CD14-positive monocyte (primary cell): Measurements from ENCODE around the gene NELFA. TPM values are rescaled to one million over a fixed set of nuclear protein-coding genes. Genes with fewer than 3 reads are reported as not detected.
A peak's percentile ranks its signal among the peaks of the same experiment; 100 is the strongest.
"Not testable (repeated sequence)": the region's sequence is repeated elsewhere in the genome, so short reads cannot be mapped to it uniquely, and the experiment has no call there.

ENCODE experiments used
- DNase-seq, 3 donors: peaks; one replicate each; pipeline ENCODE4 v3.0.0-alpha.2; 2011 to 2022
- H2AFZ ChIP-seq: 2 replicates; pipeline ENCODE4 v1.6.0; 2012; ENCODE audit warnings: mild to moderate bottlenecking, low read depth, low read length, inconsistent platforms; ENCODE audit not compliant: insufficient read depth, poor library complexity, severe bottlenecking
- H3K27ac ChIP-seq, 2 donors: 1 replicate in 1 of 2; 2 replicates in 1 of 2; pipeline ENCODE4 v1.5.1; 2012 to 2013; ENCODE audit warnings: low read length in 2 of 2, control low read depth in 1 of 2, inconsistent platforms in 1 of 2, low read depth in 1 of 2, mild to moderate bottlenecking in 1 of 2
- H3K27me3 ChIP-seq, 2 donors: one replicate each; pipeline versions ENCODE4 v1.6.0 to v1.6.1; 2011 to 2013; ENCODE audit warnings: low read length in 2 of 2; ENCODE audit not compliant: control insufficient read depth in 2 of 2, insufficient read depth in 2 of 2
- H3K36me3 ChIP-seq, 2 donors: replicated peaks in 1 of 2; 1 replicate in 1 of 2; 2 replicates in 1 of 2; pipeline versions ENCODE4 v1.5.1 to v1.6.1; 2012 to 2013; ENCODE audit warnings: low read length in 2 of 2, control low read depth in 1 of 2, inconsistent platforms in 1 of 2, mild to moderate bottlenecking in 1 of 2; ENCODE audit not compliant: insufficient read depth in 2 of 2, control insufficient read depth in 1 of 2
- H3K4me1 ChIP-seq, 2 donors: 1 replicate in 1 of 2; 2 replicates in 1 of 2; pipeline versions ENCODE4 v1.5.1 to v1.6.1; 2012 to 2013; ENCODE audit warnings: low read length in 2 of 2, control low read depth in 1 of 2, inconsistent platforms in 1 of 2, mild to moderate bottlenecking in 1 of 2, moderate library complexity in 1 of 2; ENCODE audit not compliant: insufficient read depth in 2 of 2, control insufficient read depth in 1 of 2
- H3K4me2 ChIP-seq: replicated peaks from 2 replicates; pipeline ENCODE3; 2012; ENCODE audit warnings: low read length, moderate library complexity, mild to moderate bottlenecking; ENCODE audit not compliant: poor library complexity, severe bottlenecking; ENCODE audit errors: extremely low read depth
- H3K4me3 ChIP-seq, 3 experiments: fragments of 200-600 bp in 1 of 3; sonication (generic) in 1 of 3; replicated peaks in 1 of 3; 1 replicate in 2 of 3; 2 replicates in 1 of 3; pipeline ENCODE4 v1.5.1; 2011 to 2013; ENCODE audit warnings: low read length in 3 of 3, mild to moderate bottlenecking in 3 of 3, control low read depth in 2 of 3, low read depth in 2 of 3, inconsistent platforms in 1 of 3, moderate library complexity in 1 of 3
- H3K79me2 ChIP-seq: 2 replicates; pipeline ENCODE4 v1.6.0; 2012; ENCODE audit warnings: mild to moderate bottlenecking, control low read depth, inconsistent platforms, low read length, moderate library complexity; ENCODE audit not compliant: insufficient read depth
- H3K9ac ChIP-seq: 2 replicates; pipeline ENCODE4 v1.6.0; 2017; ENCODE audit warnings: low read length, mild to moderate bottlenecking; ENCODE audit not compliant: insufficient read depth, poor library complexity, severe bottlenecking
- H3K9me3 ChIP-seq, 2 donors: replicated peaks in 1 of 2; 1 replicate in 1 of 2; 2 replicates in 1 of 2; pipeline versions ENCODE4 v1.5.1 to v1.6.1; 2012 to 2013; ENCODE audit warnings: low read length in 2 of 2, control low read depth in 1 of 2; ENCODE audit not compliant: control insufficient read depth in 1 of 2, insufficient read depth in 1 of 2
- H4K20me1 ChIP-seq: 2 replicates; pipeline ENCODE4 v1.6.0; 2012; ENCODE audit warnings: mild to moderate bottlenecking, low read length, control low read depth, moderate library complexity; ENCODE audit not compliant: insufficient read depth
- H3K27ac Mint-ChIP-seq, 7 donors: one replicate each; pipeline ENCODE4 v1.8.0; 2020; ENCODE audit warnings: mild to moderate bottlenecking in 7 of 7, mixed read lengths in 7 of 7, moderate library complexity in 6 of 7, inconsistent platforms in 2 of 7
- H3K27me3 Mint-ChIP-seq, 3 donors: one replicate each; pipeline ENCODE4 v1.8.0; 2021 to 2022; ENCODE audit warnings: low read depth in 3 of 3, mild to moderate bottlenecking in 3 of 3, mixed read lengths in 3 of 3, moderate library complexity in 3 of 3, inconsistent platforms in 1 of 3
- H3K36me3 Mint-ChIP-seq, 2 donors: one replicate each; pipeline ENCODE4 v1.8.0; 2020; ENCODE audit warnings: mixed read lengths in 2 of 2, inconsistent platforms in 1 of 2, mild to moderate bottlenecking in 1 of 2
- H3K4me1 Mint-ChIP-seq: one replicate; pipeline ENCODE4 v1.8.0; 2020; ENCODE audit warnings: mild to moderate bottlenecking, mixed read lengths
- H3K4me3 Mint-ChIP-seq, 2 donors: one replicate each; pipeline ENCODE4 v1.8.0; 2020; ENCODE audit warnings: mild to moderate bottlenecking in 2 of 2, mixed read lengths in 2 of 2, moderate library complexity in 1 of 2
- H3K9me3 Mint-ChIP-seq, 7 donors: one replicate each; pipeline ENCODE4 v1.8.0; 2020 to 2022; ENCODE audit warnings: mixed read lengths in 7 of 7, mild to moderate bottlenecking in 6 of 7, moderate library complexity in 6 of 7, inconsistent platforms in 2 of 7
- WGBS: methylation state at CpG from one replicate; pipeline ENCODE4 v1.1.5; 2013; ENCODE audit warnings: missing lambda C conversion rate; ENCODE audit not compliant: insufficient coverage; 5-methylcytosine and 5-hydroxymethylcytosine counted together
- intact Hi-C, 2 donors: fragments of 100-400 bp; cut with micrococcal nuclease; formaldehyde crosslinking; loops; one replicate each; pipeline versions ENCODE4 v1.15.0 to v1.15.1; 2023
- polyA plus RNA-seq, 3 donors: library from polyadenylated mRNA; depleted of rRNA in 1 of 3; unstranded in 2 of 3; stranded (reverse) in 1 of 3; fragments of 300-500 nt in 2 of 3; fragments of >200 nt in 1 of 3; fragmentation: Illumina TruSeq in 2 of 3; gene quantifications; 1 replicate in 2 of 3; 2 replicates in 1 of 3; pipeline ENCODE4 v1.2.3, GENCODE V29; 2012 to 2021
- TF ChIP-seq, protein P1 (sequence below): fragments of 200-600 bp; IDR thresholded peaks from one replicate; pipeline ENCODE4 v1.8.0; 2022; ENCODE audit warnings: antibody characterized with exemption, mild to moderate bottlenecking

The NELFA gene
- polyA plus RNA-seq, 3 donors, result 10.0 to 22.1 (median 10.5) TPM

DNA sequence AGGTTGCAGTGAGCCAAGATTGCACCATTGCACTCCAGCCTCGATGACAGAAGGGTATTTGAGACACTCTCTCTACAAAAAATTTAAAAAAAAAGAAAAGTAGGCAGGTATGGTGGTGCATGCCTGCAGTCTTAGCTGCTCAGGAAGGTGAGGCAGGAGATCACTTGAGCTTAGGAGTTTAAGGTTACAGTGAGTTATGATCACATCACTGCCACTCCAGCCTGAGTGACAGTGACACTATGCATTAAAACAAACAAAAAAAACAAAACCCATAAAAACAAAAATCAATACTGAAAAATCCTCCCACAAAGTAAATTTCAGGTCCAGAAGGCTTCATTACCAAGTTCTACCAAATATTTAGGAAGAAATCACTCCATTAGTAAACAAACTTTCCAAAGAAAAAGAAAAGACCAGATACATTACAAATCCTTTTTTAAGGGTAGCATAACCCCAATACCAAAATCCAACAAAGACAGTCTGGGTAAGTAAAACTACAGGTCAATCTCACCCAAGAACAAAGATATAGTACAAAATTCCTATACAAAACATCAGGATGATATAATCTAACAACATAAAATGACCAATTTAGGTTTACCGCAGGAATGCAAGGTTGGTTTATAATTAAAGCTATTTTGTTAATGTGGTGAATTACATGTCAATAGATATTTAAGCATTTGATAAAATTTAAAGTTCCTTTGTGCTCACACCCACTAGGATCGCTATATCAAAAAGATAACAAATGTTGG lies 11.7 kb downstream of the NELFA start:
- Histone ChIP-seq H3K4me2 (no peak overlapping the region), H2AFZ (no peak overlapping the region), H3K4me1 (no peaks in the 10 kb centered on the region), H3K79me2 (peaks cover 92% of the 10 kb centered on the region), H3K9ac (no peak overlapping the region), H3K4me3 (no peak overlapping the region), H3K9me3 (peaks cover 13 to 21% of the 10 kb centered on the region in 2 donors), H3K36me3 (peaks cover under 1 to 20% of the 10 kb centered on the region in 2 donors), H4K20me1 (peaks cover 59% of the 10 kb centered on the region), H3K27me3 (no peaks in the 10 kb centered on the region), H3K27ac (no peak overlapping the region)
- Mint-ChIP-seq H3K4me3 (no peak overlapping the region), H3K36me3 (peaks cover 46 to 70% of the 10 kb centered on the region in 2 donors), H3K27ac (peak overlapping the region in 1 of 7 donors; percentile 20), H3K9me3 (peaks cover 24 to 43% (median 33%) of the 10 kb centered on the region in 7 donors), H3K4me1 (peaks cover 7% of the 10 kb centered on the region), H3K27me3 (peaks cover 0 to 1% (median 0%) of the 10 kb centered on the region in 3 donors)
- WGBS, result no CpG with 5 or more reads among the region's 3 CpGs
- intact Hi-C loops, result no loop called here
- TF ChIP-seq, protein P1, sequence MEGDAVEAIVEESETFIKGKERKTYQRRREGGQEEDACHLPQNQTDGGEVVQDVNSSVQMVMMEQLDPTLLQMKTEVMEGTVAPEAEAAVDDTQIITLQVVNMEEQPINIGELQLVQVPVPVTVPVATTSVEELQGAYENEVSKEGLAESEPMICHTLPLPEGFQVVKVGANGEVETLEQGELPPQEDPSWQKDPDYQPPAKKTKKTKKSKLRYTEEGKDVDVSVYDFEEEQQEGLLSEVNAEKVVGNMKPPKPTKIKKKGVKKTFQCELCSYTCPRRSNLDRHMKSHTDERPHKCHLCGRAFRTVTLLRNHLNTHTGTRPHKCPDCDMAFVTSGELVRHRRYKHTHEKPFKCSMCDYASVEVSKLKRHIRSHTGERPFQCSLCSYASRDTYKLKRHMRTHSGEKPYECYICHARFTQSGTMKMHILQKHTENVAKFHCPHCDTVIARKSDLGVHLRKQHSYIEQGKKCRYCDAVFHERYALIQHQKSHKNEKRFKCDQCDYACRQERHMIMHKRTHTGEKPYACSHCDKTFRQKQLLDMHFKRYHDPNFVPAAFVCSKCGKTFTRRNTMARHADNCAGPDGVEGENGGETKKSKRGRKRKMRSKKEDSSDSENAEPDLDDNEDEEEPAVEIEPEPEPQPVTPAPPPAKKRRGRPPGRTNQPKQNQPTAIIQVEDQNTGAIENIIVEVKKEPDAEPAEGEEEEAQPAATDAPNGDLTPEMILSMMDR, result no peak
- no peak for DNase-seq

DNA sequence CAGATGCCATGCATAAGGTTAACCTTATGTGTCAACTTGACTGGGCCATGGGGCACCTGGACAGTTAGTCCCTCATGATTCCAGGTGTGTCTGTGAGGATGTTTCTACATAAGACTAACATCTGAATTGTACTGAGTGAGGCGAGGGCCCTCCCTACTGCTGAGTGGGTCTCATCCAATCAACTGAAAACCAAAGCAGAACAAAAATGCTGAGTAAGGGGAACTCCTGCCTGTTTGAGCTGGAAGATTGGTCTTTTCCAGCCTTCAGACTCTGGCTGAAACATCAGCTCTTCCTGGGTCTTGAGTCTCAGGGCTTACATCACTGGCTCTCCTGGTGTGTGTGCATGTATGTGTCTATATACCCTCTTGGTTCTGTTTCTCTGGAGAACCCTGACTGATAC lies 13.8 kb downstream of the NELFA start:
- WGBS, result no CpG with 5 or more reads among the region's 1 CpG
- Histone ChIP-seq H3K79me2 (peaks cover 78% of the 10 kb centered on the region), H4K20me1 (peaks cover 78% of the 10 kb centered on the region), H3K4me3 (no peak overlapping the region), H3K27ac (no peak overlapping the region), H3K9ac (no peak overlapping the region), H3K4me1 (no peaks in the 10 kb centered on the region), H3K9me3 (peaks cover 13 to 16% of the 10 kb centered on the region in 2 donors), H3K4me2 (no peak overlapping the region), H2AFZ (no peak overlapping the region), H3K27me3 (no peaks in the 10 kb centered on the region), H3K36me3 (peaks cover 17 to 41% of the 10 kb centered on the region in 2 donors)
- Mint-ChIP-seq H3K36me3 (peaks cover 46 to 66% of the 10 kb centered on the region in 2 donors), H3K4me1 (peaks cover 4% of the 10 kb centered on the region), H3K4me3 (no peak overlapping the region), H3K27me3 (no peaks in the 10 kb centered on the region), H3K9me3 (peaks cover 20 to 34% (median 25%) of the 10 kb centered on the region in 7 donors), H3K27ac (no peak overlapping the region)
- no peak for DNase-seq
- intact Hi-C loops, result no loop called here
- TF ChIP-seq, protein P1, result no peak

DNA sequence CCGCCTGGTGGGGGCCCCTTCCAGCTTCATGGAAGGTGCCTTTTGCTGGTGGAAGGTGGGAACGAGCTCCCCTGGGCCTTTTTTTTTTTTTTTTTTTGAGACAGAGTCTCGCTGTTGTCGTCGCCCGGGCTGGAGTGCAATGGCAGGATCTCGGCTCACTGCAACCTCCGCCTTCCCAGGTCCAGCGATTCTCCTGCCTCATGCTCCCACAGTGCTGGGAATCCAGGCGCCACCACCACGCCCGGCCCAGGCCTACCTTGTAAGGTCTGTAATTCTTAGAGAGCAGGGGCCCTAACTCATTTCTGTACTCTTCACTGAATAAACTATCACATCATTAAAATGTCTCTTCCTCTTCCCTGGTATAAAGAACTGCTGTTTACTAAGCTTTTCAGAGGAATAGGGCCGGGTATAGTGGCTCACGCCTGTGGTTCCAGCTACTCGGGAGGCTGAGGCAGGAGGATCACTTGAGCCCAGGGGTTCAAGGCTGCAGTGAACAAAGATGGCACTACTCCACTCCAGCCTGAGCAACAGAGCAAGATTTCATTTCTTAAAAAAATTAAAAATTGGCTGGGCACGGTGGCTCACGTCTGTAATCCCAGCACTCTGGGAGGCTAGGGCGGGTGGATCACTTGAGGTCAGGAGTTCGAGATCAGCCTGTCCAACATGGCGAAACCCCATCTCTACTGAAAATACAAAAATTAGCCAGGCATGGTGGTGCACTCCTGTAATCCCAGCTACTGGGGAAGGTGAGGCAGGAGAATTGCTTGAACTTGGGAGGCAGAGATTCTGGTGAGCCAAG lies 14.9 kb downstream of the NELFA start:
- DNase-seq, H3K27ac ChIP-seq, H3K4me1 ChIP-seq, H3K4me3 ChIP-seq, H3K4me1 Mint-ChIP-seq, H3K27me3 ChIP-seq, H3K4me3 Mint-ChIP-seq, intact Hi-C loops, H3K27ac Mint-ChIP-seq, H3K27me3 Mint-ChIP-seq, H3K4me2 ChIP-seq, H2AFZ ChIP-seq, H3K9ac ChIP-seq: not testable (repeated sequence)
- WGBS, result 99% methylated on average over 18 of the region's 20 CpGs
- peaks cover 69% of the 10 kb centered on the region for H3K79me2 ChIP-seq
- peaks cover 7 to 13% of the 10 kb centered on the region in 2 donors for H3K9me3 ChIP-seq
- peaks cover 26 to 46% of the 10 kb centered on the region in 2 donors for H3K36me3 ChIP-seq
- Mint-ChIP-seq H3K36me3 (peaks cover 47 to 66% of the 10 kb centered on the region in 2 donors), H3K9me3 (peaks cover 11 to 25% (median 19%) of the 10 kb centered on the region in 7 donors)
- H4K20me1 ChIP-seq, result peaks cover 83% of the 10 kb centered on the region
